Activated T-cell treated with anti-CD3 and anti-CD28 coated beads, Interleukin-2, amount 50 U/mL, for 24 hours (primary cell): ENCODE measurements around the gene UBL3.

ENCODE experiments used
- DNase-seq: peaks from one replicate; pipeline ENCODE4 v3.0.0-alpha.2; 2020
- H3K27ac Mint-ChIP-seq: 2 replicates; pipeline ENCODE4 v1.8.0; 2020; ENCODE audit warnings: mild to moderate bottlenecking, mixed read lengths
- H3K27me3 Mint-ChIP-seq: 2 replicates; pipeline ENCODE4 v1.8.0; 2020; ENCODE audit warnings: mixed read lengths
- H3K36me3 Mint-ChIP-seq: 2 replicates; pipeline ENCODE4 v1.8.0; 2020; ENCODE audit warnings: low read depth, mixed read lengths
- H3K4me1 Mint-ChIP-seq: 2 replicates; pipeline ENCODE4 v1.8.0; 2020; ENCODE audit warnings: low read depth, mixed read lengths
- H3K4me3 Mint-ChIP-seq: 2 replicates; pipeline ENCODE4 v1.8.0; 2020; ENCODE audit warnings: mild to moderate bottlenecking, moderate library complexity, mixed read lengths
- H3K9me3 Mint-ChIP-seq: 2 replicates; pipeline ENCODE4 v1.8.0; 2020; ENCODE audit warnings: mixed read lengths

Gene UBL3

GRCh38 chr13:29850213-29850898 lies at the start of gene UBL3:
UBL3 (minus strand) TSS chr13:29850617; CDS start chr13:29849538, 1,079 bp downstream.
- H3K4me3 Mint-ChIP-seq, result peak within 1 kb of the TSS; percentile 86
- no peaks in the 10 kb centered on the region for H3K27me3 Mint-ChIP-seq
- H3K36me3 Mint-ChIP-seq, result peaks cover 20% of the 10 kb centered on the region
- no peaks in the 10 kb centered on the region for H3K9me3 Mint-ChIP-seq
- peak; percentile 94 for DNase-seq
- peaks cover 43% of the 10 kb centered on the region for H3K4me1 Mint-ChIP-seq
- H3K27ac Mint-ChIP-seq, result peak within 1 kb of the TSS; percentile 98

GRCh38 chr13:29897102-29897501 lies 46.7 kb upstream of the UBL3 start:
- Mint-ChIP-seq H3K27ac (no peak overlapping the region), H3K36me3 (no peaks in the 10 kb centered on the region), H3K4me1 (peaks cover 6% of the 10 kb centered on the region), H3K27me3 (no peaks in the 10 kb centered on the region), H3K4me3 (no peak overlapping the region), H3K9me3 (no peaks in the 10 kb centered on the region)
- no peak for DNase-seq

GRCh38 chr13:29893438-29893837 lies 43.0 kb upstream of the UBL3 start:
- no peak for DNase-seq
- Mint-ChIP-seq H3K4me1 (peaks cover 2% of the 10 kb centered on the region), H3K36me3 (no peaks in the 10 kb centered on the region), H3K27me3 (no peaks in the 10 kb centered on the region), H3K9me3 (no peaks in the 10 kb centered on the region), H3K4me3 (no peak overlapping the region), H3K27ac (no peak overlapping the region)

- no peak overlapping the region for H3K27ac Mint-ChIP-seq
- H3K27me3 Mint-ChIP-seq, result no peaks in the 10 kb centered on the region
- no peaks in the 10 kb centered on the region for H3K36me3 Mint-ChIP-seq
- peaks cover 3% of the 10 kb centered on the region for H3K4me1 Mint-ChIP-seq
- DNase-seq, result no peak
- no peaks in the 10 kb centered on the region for H3K9me3 Mint-ChIP-seq
- no peak overlapping the region for H3K4me3 Mint-ChIP-seq
These were observed 41.7 kb upstream of the UBL3 start for GRCh38 chr13:29892151-29892550.

GRCh38 chr13:29889111-29889510 lies 38.7 kb upstream of the UBL3 start:
- H3K36me3 Mint-ChIP-seq, result no peaks in the 10 kb centered on the region
- no peak overlapping the region for H3K4me3 Mint-ChIP-seq
- no peak overlapping the region for H3K27ac Mint-ChIP-seq
- H3K4me1 Mint-ChIP-seq, result peaks cover 19% of the 10 kb centered on the region
- no peaks in the 10 kb centered on the region for H3K27me3 Mint-ChIP-seq
- DNase-seq, result no peak
- H3K9me3 Mint-ChIP-seq, result no peaks in the 10 kb centered on the region

GRCh38 chr13:29888306-29888705 lies 37.9 kb upstream of the UBL3 start:
- Mint-ChIP-seq H3K27ac (peak overlapping the region; percentile 19), H3K27me3 (no peaks in the 10 kb centered on the region), H3K4me1 (peaks cover 19% of the 10 kb centered on the region), H3K4me3 (no peak overlapping the region), H3K9me3 (no peaks in the 10 kb centered on the region), H3K36me3 (no peaks in the 10 kb centered on the region)
- DNase-seq, result no peak

- H3K36me3 Mint-ChIP-seq, result no peaks in the 10 kb centered on the region
- H3K4me1 Mint-ChIP-seq, result peaks cover 19% of the 10 kb centered on the region
- H3K9me3 Mint-ChIP-seq, result no peaks in the 10 kb centered on the region
- no peak for DNase-seq
- H3K27me3 Mint-ChIP-seq, result no peaks in the 10 kb centered on the region
- H3K27ac Mint-ChIP-seq, result no peak overlapping the region
- H3K4me3 Mint-ChIP-seq, result no peak overlapping the region
These were observed 37.3 kb upstream of the UBL3 start for GRCh38 chr13:29887686-29888085.

GRCh38 chr13:29887030-29887557 lies 36.7 kb upstream of the UBL3 start:
- Mint-ChIP-seq H3K4me3 (no peak overlapping the region), H3K9me3 (no peaks in the 10 kb centered on the region), H3K4me1 (peaks cover 19% of the 10 kb centered on the region), H3K36me3 (no peaks in the 10 kb centered on the region), H3K27ac (no peak overlapping the region), H3K27me3 (no peaks in the 10 kb centered on the region)
- DNase-seq, result no peak

- H3K27ac Mint-ChIP-seq, result peak overlapping the region; percentile 87
- H3K4me1 Mint-ChIP-seq, result peaks cover 19% of the 10 kb centered on the region
- no peaks in the 10 kb centered on the region for H3K9me3 Mint-ChIP-seq
- DNase-seq, result peak; percentile 48
- no peaks in the 10 kb centered on the region for H3K36me3 Mint-ChIP-seq
- no peak overlapping the region for H3K4me3 Mint-ChIP-seq
- H3K27me3 Mint-ChIP-seq, result no peaks in the 10 kb centered on the region
These were observed 36.0 kb upstream of the UBL3 start for GRCh38 chr13:29886446-29886845.

- Mint-ChIP-seq H3K27ac (peak overlapping the region; percentile 87), H3K36me3 (no peaks in the 10 kb centered on the region), H3K27me3 (no peaks in the 10 kb centered on the region), H3K4me3 (no peak overlapping the region), H3K9me3 (no peaks in the 10 kb centered on the region), H3K4me1 (peaks cover 17% of the 10 kb centered on the region)
- no peak for DNase-seq
These were observed 35.6 kb upstream of the UBL3 start for GRCh38 chr13:29885989-29886388.

- Mint-ChIP-seq H3K36me3 (no peaks in the 10 kb centered on the region), H3K4me1 (peaks cover 17% of the 10 kb centered on the region), H3K4me3 (no peak overlapping the region), H3K9me3 (no peaks in the 10 kb centered on the region), H3K27me3 (no peaks in the 10 kb centered on the region), H3K27ac (no peak overlapping the region)
- no peak for DNase-seq
These were observed 34.4 kb upstream of the UBL3 start for GRCh38 chr13:29884671-29885430.

GRCh38 chr13:29883941-29884518 lies 33.6 kb upstream of the UBL3 start:
- Mint-ChIP-seq H3K27ac (no peak overlapping the region), H3K36me3 (no peaks in the 10 kb centered on the region), H3K27me3 (no peaks in the 10 kb centered on the region), H3K4me1 (peaks cover 17% of the 10 kb centered on the region), H3K9me3 (no peaks in the 10 kb centered on the region), H3K4me3 (no peak overlapping the region)
- no peak for DNase-seq

- H3K4me3 Mint-ChIP-seq, result no peak overlapping the region
- H3K4me1 Mint-ChIP-seq, result peaks cover 15% of the 10 kb centered on the region
- H3K36me3 Mint-ChIP-seq, result no peaks in the 10 kb centered on the region
- no peak overlapping the region for H3K27ac Mint-ChIP-seq
- H3K9me3 Mint-ChIP-seq, result no peaks in the 10 kb centered on the region
- no peak for DNase-seq
- no peaks in the 10 kb centered on the region for H3K27me3 Mint-ChIP-seq
These were observed 31.7 kb upstream of the UBL3 start for GRCh38 chr13:29882076-29882475.

- H3K4me1 Mint-ChIP-seq, result no peaks in the 10 kb centered on the region
- DNase-seq, result no peak
- no peaks in the 10 kb centered on the region for H3K9me3 Mint-ChIP-seq
- peaks cover 15% of the 10 kb centered on the region for H3K27me3 Mint-ChIP-seq
- no peak overlapping the region for H3K4me3 Mint-ChIP-seq
- H3K36me3 Mint-ChIP-seq, result no peaks in the 10 kb centered on the region
- no peak overlapping the region for H3K27ac Mint-ChIP-seq
These were observed 27.7 kb upstream of the UBL3 start for GRCh38 chr13:29878101-29878500.
